Gastroesophageal sphincter (tissue), 2 donors: ENCODE data around the gene MGLL.

Experiments
- EP300 ChIP-seq: sonication (generic); formaldehyde crosslinking; IDR thresholded peaks from one replicate; pipeline ENCODE4 v1.6.1; 2017; ENCODE audit warnings: antibody characterized with exemption, mild to moderate bottlenecking
- POLR2AphosphoS5 ChIP-seq: sonication (generic); formaldehyde crosslinking; IDR thresholded peaks from one replicate; pipeline ENCODE4 v1.6.1; 2017; ENCODE audit warnings: antibody characterized with exemption

DNA sequence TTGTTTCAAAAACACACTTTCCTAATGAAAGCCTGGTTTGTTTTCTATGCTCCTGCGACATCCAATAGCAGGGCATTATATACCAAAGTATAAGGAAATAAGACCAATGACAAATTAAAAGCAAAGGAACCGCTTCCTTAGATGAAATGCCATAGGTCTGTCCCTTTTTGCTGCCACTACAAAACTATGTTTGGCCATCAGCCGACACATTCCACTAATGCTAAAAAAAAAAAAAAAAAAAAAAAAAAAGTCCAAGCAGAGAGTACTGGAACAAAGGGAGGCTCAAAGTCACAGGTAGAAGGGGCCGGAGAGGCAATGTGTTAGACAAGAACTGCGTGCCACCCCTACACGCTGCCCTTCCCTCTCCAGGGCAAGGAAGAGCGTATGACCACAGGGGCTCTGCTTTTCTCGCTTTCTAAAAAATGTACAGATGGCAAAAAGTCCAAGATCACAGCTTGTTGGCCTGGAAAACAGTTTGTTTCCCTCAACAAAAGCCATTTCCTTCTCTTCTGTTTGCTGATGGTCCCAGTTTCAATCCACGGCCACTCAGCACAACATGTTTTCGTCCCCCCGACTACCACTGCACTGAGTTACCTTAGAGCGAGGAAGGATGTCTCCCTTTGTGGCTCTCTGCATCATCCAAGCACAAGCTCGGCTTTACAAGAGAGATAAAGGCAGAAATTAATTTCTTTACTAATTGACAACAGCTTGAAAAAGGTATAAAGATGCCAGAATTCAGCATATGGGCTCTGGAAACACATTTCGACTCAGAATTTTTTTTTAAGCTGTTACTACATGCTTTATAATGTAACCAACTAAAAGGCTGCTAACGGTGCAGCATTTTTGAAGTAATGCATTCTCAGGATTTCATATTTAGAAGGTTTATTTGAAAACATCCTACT is 78.7 kb downstream of the MGLL start:
- TF ChIP-seq EP300 (no peak), POLR2AphosphoS5 (no peak)
